Hepatocyte (in vitro differentiated cells): ENCODE results near the gene PIEZO1. TPM values are rescaled to one million over a fixed set of nuclear protein-coding genes. Genes with fewer than 3 reads are reported as not detected.

ENCODE experiments used
- DNase-seq: peaks from one replicate; pipeline ENCODE4 v3.0.0-alpha.2; 2016; ENCODE audit warnings: low spot score
- H2AFZ ChIP-seq: fragments of 200-600 bp; sonication (generic); 2 replicates; pipeline ENCODE4 v1.6.0; 2016; ENCODE audit warnings: antibody characterized with exemption, mild to moderate bottlenecking
- H3K27ac ChIP-seq: fragments of 200-600 bp; sonication (generic); 2 replicates; pipeline ENCODE4 v1.5.1; 2016; ENCODE audit warnings: mild to moderate bottlenecking
- H3K27me3 ChIP-seq: fragments of 200-600 bp; sonication (generic); 2 replicates; pipeline ENCODE4 v1.6.1; 2016
- H3K36me3 ChIP-seq: fragments of 200-600 bp; sonication (generic); replicated peaks from 2 replicates; pipeline ENCODE4 v1.5.1; 2016; ENCODE audit warnings: low read depth; ENCODE audit not compliant: insufficient read depth
- H3K4me1 ChIP-seq: fragments of 200-600 bp; sonication (generic); 2 replicates; pipeline ENCODE4 v1.5.1; 2016; ENCODE audit warnings: mild to moderate bottlenecking, moderate library complexity; ENCODE audit not compliant: insufficient read depth
- H3K4me2 ChIP-seq: fragments of 200-600 bp; sonication (generic); 2 replicates; pipeline ENCODE4 v1.6.0; 2016
- H3K4me3 ChIP-seq: fragments of 200-600 bp; sonication (generic); 2 replicates; pipeline ENCODE4 v1.5.1; 2016; ENCODE audit warnings: mild to moderate bottlenecking
- H3K79me2 ChIP-seq: fragments of 200-600 bp; sonication (generic); 2 replicates; pipeline ENCODE4 v1.6.0; 2017; ENCODE audit warnings: mild to moderate bottlenecking
- H3K9me2 ChIP-seq: fragments of 200-600 bp; sonication (generic); replicated peaks from 2 replicates; pipeline ENCODE4 v1.6.0; 2017; ENCODE audit warnings: mild to moderate bottlenecking; ENCODE audit not compliant: insufficient read depth
- H3K9me3 ChIP-seq: fragments of 200-600 bp; sonication (generic); 2 replicates; pipeline ENCODE4 v1.5.1; 2016; ENCODE audit warnings: low read depth, mild to moderate bottlenecking
- H4K20me1 ChIP-seq: fragments of 200-600 bp; sonication (generic); 2 replicates; pipeline ENCODE4 v1.6.0; 2016; ENCODE audit warnings: mild to moderate bottlenecking; ENCODE audit not compliant: insufficient read depth, poor library complexity, severe bottlenecking
- EZH2 ChIP-seq: fragments of 200-600 bp; sonication (generic); IDR thresholded peaks from 2 replicates; pipeline ENCODE4 v1.6.1; 2016; ENCODE audit warnings: antibody characterized with exemption, mild to moderate bottlenecking, borderline replicate concordance
- EZH2phosphoT487 ChIP-seq: fragments of 200-600 bp; sonication (generic); IDR thresholded peaks from one replicate; pipeline ENCODE4 v1.6.1; 2018; ENCODE audit warnings: antibody characterized with exemption, mild to moderate bottlenecking, low read depth, moderate library complexity; ENCODE audit not compliant: unreplicated experiment, severe bottlenecking
- WGBS: methylation state at CpG from one replicate; pipeline ENCODE4 v1.1.6; 2016; ENCODE audit warnings: low lambda C conversion rate; ENCODE audit errors: missing lambda C conversion rate; 5-methylcytosine and 5-hydroxymethylcytosine counted together
- polyA plus RNA-seq: library from polyadenylated mRNA; unstranded; fragments of >200 nt; fragmentation: Nextera tagmentation; extraction: Ambion mirVana; gene quantifications from 2 replicates; pipeline ENCODE4 v1.2.1, GENCODE V29; 2016
- total RNA-seq: library from RNA; depleted of rRNA; stranded (reverse); fragments of >200 nt; gene quantifications from 2 replicates; pipeline ENCODE4 v1.2.3, GENCODE V29; 2014
- TF ChIP-seq, protein P1 (sequence below): fragments of 200-600 bp; sonication (generic); IDR thresholded peaks from 2 replicates; pipeline ENCODE4 v1.5.1; 2016; ENCODE audit warnings: antibody characterized with exemption, mild to moderate bottlenecking; ENCODE audit not compliant: poor library complexity

Gene PIEZO1
- total and polyA plus RNA-seq, 2 experiments from 2014 or later, result 70.6 to 77.0 TPM

DNA sequence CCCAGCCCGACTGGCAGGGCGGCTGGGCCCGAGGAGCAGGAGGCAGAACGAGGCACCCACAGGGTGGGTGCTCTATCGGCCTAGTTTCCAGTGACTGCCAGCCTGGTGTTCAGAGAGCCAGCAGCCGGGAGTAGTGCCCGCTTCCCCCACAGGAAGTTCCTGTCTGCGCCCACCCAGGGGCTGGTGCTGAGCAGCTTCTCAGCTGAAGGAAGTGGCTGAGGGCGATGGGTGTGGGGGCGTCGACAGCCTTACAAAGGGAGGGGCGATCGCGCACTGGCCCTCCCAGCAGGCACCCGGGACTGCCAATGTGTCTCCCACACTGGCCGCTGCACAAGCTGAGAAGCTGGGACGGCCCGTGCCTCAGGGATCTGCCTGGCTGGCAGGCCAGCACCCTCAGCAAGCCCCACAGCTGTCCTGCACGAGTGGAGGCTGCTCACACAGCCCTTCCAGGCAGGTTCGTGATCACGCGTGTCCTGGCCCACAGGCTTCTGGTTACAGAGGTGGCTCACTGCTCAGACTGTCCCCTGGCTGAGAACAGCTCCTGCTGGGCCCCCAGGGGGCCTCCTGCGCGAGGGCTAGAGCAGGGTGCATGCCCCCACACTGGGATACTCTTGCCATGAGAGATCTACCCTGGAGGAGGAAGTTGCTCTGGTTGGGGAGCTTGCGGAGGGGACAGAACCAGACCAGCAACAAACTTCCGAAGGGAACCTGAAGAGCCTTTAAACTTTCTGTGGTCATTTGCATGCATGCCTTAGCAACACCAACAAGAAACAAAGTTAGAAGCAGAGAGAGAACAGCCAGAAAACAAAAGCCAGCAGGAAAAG is 81.3 kb downstream of the PIEZO1 start:
- H3K4me2 ChIP-seq, result no peak overlapping the region
- 86% methylated on average over 26 of the region's 26 CpGs for WGBS
- TF ChIP-seq EZH2 (no peak), EZH2phosphoT487 (no peak)
- TF ChIP-seq, protein P1, sequence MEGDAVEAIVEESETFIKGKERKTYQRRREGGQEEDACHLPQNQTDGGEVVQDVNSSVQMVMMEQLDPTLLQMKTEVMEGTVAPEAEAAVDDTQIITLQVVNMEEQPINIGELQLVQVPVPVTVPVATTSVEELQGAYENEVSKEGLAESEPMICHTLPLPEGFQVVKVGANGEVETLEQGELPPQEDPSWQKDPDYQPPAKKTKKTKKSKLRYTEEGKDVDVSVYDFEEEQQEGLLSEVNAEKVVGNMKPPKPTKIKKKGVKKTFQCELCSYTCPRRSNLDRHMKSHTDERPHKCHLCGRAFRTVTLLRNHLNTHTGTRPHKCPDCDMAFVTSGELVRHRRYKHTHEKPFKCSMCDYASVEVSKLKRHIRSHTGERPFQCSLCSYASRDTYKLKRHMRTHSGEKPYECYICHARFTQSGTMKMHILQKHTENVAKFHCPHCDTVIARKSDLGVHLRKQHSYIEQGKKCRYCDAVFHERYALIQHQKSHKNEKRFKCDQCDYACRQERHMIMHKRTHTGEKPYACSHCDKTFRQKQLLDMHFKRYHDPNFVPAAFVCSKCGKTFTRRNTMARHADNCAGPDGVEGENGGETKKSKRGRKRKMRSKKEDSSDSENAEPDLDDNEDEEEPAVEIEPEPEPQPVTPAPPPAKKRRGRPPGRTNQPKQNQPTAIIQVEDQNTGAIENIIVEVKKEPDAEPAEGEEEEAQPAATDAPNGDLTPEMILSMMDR, result no peak
- H3K4me1 ChIP-seq, result peaks cover 7% of the 10 kb centered on the region
- no peak for DNase-seq
- H3K9me2 ChIP-seq, result no peaks in the 10 kb centered on the region
- H3K79me2 ChIP-seq, result peaks cover 34% of the 10 kb centered on the region
- no peaks in the 10 kb centered on the region for H3K9me3 ChIP-seq
- no peaks in the 10 kb centered on the region for H4K20me1 ChIP-seq
- no peak overlapping the region for H3K4me3 ChIP-seq
- H3K27ac ChIP-seq, result no peak overlapping the region
- no peaks in the 10 kb centered on the region for H3K36me3 ChIP-seq
- H3K27me3 ChIP-seq, result no peaks in the 10 kb centered on the region
- H2AFZ ChIP-seq, result no peak overlapping the region

DNA sequence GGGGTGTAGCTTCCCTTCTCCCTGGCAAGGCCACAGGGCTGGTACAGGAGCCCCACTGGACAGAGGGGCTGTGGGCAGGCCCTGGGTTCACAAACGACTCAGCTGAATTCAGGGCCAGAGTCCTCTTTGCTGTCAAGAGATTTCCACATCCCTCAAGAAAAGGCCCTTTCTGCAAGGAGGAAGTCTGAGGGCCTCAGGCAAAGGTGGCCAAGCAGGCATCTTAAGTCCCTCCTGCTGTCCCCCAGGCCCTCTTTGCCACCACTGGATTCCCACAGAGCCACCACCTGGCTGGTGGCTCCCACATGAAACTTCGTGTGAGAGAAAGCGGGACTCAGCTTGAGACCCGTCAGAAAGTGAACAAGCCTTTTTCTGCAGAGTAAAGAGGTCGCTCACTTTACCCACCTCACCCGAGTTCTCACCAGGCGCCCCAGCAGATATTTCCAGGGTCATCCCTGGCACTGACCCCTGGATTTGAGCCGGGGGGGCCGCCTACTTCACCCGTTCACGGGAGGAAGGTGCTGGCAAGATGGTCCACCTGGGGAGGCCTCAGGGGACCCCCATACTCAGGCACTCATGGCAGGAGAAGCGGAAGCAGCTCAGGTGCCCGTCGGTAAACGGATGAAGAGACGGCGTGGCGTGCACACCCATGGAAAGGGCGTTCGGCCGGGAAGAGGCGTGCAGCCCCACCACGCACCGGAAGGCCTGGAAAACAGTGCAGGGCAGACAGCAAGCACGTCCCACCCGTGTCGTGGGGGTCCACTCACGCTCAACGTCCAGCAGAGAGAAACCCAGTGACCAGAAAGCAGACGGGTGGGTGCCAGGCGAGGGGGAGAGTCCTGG is 82.4 kb downstream of the PIEZO1 start:
- peaks cover 7% of the 10 kb centered on the region for H3K4me1 ChIP-seq
- H3K9me3 ChIP-seq, result no peaks in the 10 kb centered on the region
- WGBS, result 92% methylated on average over 31 of the region's 31 CpGs
- DNase-seq, result no peak
- no peaks in the 10 kb centered on the region for H3K9me2 ChIP-seq
- no peak overlapping the region for H3K4me3 ChIP-seq
- H3K36me3 ChIP-seq, result no peaks in the 10 kb centered on the region
- peaks cover 25% of the 10 kb centered on the region for H3K79me2 ChIP-seq
- TF ChIP-seq EZH2phosphoT487, result no peak
- TF ChIP-seq EZH2, result no peak
- TF ChIP-seq, protein P1, result no peak
- no peaks in the 10 kb centered on the region for H3K27me3 ChIP-seq
- no peak overlapping the region for H2AFZ ChIP-seq
- no peak overlapping the region for H3K4me2 ChIP-seq
- no peaks in the 10 kb centered on the region for H4K20me1 ChIP-seq
- H3K27ac ChIP-seq, result no peak overlapping the region

DNA sequence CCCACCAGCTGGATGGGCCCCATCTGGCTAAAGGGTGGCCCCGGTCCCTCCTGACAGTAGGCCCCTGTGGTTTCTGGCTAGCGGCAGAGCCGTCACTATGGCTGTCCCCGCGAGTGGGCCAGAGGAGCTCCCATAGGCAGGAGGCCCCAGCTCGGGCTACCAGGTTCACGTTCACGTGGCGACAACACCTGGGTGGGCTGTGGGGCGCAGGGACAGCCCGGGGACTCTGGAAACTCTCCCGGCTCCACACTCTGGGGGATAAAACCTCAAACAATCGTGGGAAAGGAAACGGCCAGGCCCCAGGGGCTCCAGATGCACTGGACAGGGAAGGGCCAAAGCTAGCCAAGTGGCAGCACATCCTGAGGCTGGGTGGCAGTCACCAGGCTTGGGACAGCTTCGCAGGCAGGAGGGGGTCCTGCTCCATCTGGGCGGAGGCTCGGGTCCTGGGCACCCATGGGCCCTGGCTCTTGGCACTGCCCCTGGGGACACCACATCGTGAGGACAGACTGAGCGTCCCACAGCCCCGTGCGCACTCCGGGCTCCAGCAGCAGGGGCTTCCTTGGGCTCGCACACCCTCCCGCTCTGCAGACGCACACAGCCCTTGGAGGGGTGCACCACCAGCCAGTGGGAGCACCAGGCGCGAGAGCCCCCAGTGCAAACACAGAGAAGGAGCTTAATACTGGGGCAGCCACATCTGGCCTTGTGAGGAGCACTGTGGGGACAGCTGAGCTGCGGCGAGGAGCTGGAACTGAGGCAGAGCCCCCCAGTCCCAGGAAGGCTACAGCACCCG is 83.2 kb downstream of the PIEZO1 start:
- Histone ChIP-seq H2AFZ (no peak overlapping the region), H3K27me3 (no peaks in the 10 kb centered on the region), H3K4me1 (peaks cover 3% of the 10 kb centered on the region), H3K79me2 (peaks cover 17% of the 10 kb centered on the region), H3K9me2 (no peaks in the 10 kb centered on the region), H3K27ac (no peak overlapping the region), H3K4me2 (no peak overlapping the region), H3K4me3 (no peak overlapping the region), H4K20me1 (no peaks in the 10 kb centered on the region), H3K36me3 (no peaks in the 10 kb centered on the region), H3K9me3 (no peaks in the 10 kb centered on the region)
- no peak for DNase-seq
- TF ChIP-seq EZH2phosphoT487 (no peak), EZH2 (no peak)
- TF ChIP-seq, protein P1, result no peak
- 89% methylated on average over 30 of the region's 30 CpGs for WGBS
